ENCODE measurements around the gene OBP2A. TPM values are rescaled to one million over a fixed set of nuclear protein-coding genes. Genes with fewer than 3 reads are reported as not detected.

The OBP2A gene
- polyA plus RNA-seq, 5 donors: not detected

GRCh38 chr9:135596211-135596610 lies 50.3 kb downstream of the OBP2A start:
- no peak for DNase-seq

Other genes starting within 250 kb of the OBP2A start
- 10 to 100 TPM; 26.3 to 37.3 (median 32.3) TPM for gene PPP1R26, start 66.3 kb upstream of the OBP2A start, polyA plus RNA-seq (ENCODE audit: insufficient read depth in 1 of 5, insufficient read length in 5 of 5, low replicate concordance in 1 of 5)
- 10 to 100 TPM; 31.6 to 50.0 (median 39.6) TPM for gene MRPS2, start 45.4 kb upstream of the OBP2A start, polyA plus RNA-seq (ENCODE audit: insufficient read depth in 1 of 5, insufficient read length in 5 of 5, low replicate concordance in 1 of 5)
- gene LCN1, start 24.7 kb upstream of the OBP2A start, polyA plus RNA-seq (ENCODE audit: insufficient read depth in 1 of 5, insufficient read length in 5 of 5, low replicate concordance in 1 of 5): not detected
- under 1 TPM in 2 of 5 donors, not detected in 3; 0.27 to 0.68 TPM for gene PAEP, start 15.6 kb downstream of the OBP2A start, polyA plus RNA-seq (ENCODE audit: insufficient read depth in 1 of 5, insufficient read length in 5 of 5, low replicate concordance in 1 of 5)
- not detected for gene GLT6D1, start 93.4 kb downstream of the OBP2A start, polyA plus RNA-seq (ENCODE audit: insufficient read depth in 1 of 5, insufficient read length in 5 of 5, low replicate concordance in 1 of 5)
- gene LCN9, start 117.2 kb downstream of the OBP2A start, polyA plus RNA-seq (ENCODE audit: insufficient read depth in 1 of 5, insufficient read length in 5 of 5, low replicate concordance in 1 of 5): not detected
- gene SOHLH1, start 153.4 kb downstream of the OBP2A start, polyA plus RNA-seq (ENCODE audit: insufficient read depth in 1 of 5, insufficient read length in 5 of 5, low replicate concordance in 1 of 5): not detected
- gene KCNT1, start 156.1 kb downstream of the OBP2A start, polyA plus RNA-seq (ENCODE audit: insufficient read depth in 1 of 5, insufficient read length in 5 of 5, low replicate concordance in 1 of 5): under 1 TPM; 0.21 to 0.90 (median 0.53) TPM